ENCODE measurements around the gene CHCHD3.

CHCHD3 gene

DNA sequence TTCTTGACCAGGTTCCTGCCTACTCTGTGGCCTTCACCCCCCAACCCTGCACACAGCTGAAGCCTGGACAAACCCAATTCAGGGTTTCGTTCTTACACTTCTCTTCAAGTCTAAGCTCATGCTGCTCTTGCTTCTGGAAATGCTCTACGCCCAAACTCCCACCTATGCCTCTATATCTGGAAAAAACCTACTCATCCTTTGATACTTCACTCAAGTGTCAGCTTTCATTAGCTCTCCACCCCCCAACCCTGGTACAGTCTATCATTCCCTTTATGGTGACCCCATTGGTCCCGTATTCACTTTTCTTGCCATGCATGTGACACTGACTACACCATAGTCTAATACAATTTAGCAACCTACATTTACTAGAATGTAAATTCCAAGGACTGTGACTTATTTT, 284.7 kb downstream of the CHCHD3 start:
- DNase-seq, result no peak

DNA sequence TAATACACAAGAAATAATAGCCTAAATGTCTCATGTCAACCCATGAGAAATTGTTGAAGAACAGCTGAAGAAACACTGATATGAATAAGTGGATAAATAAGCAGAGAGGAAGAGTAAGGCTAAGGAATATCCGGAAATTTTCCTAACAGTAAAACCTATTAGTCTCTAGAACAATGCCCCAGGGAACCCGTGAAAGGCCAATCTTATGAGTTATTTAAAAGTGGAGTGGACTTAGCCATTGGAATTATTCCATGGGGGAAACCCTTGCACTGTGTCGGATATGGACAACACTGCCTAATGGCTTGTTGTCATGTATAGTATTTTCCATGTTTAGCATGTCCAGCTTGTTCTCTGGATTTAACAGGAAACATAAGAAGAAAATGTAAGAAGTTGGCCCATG, 288.4 kb downstream of the CHCHD3 start:
- no peak for DNase-seq

DNA sequence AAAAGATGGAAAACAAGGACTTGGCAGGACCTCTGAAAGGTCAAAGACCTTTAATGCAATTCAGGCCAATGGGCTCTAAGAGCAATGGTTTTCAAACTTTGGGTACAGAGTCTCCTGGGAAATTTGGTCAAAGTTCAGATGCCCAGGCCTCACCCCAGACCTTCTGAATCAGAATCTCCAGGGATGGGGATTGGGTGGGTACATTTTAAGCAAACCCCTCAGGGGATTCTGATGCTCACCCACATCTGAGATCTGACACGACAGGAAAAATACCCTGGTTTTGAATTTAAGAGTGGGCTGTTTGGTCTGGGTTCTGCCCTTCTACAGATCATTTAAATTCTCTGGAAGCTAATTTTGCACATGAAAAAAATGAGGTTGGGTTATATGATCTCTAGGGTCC, 290.9 kb downstream of the CHCHD3 start:
- no peak for DNase-seq

DNA sequence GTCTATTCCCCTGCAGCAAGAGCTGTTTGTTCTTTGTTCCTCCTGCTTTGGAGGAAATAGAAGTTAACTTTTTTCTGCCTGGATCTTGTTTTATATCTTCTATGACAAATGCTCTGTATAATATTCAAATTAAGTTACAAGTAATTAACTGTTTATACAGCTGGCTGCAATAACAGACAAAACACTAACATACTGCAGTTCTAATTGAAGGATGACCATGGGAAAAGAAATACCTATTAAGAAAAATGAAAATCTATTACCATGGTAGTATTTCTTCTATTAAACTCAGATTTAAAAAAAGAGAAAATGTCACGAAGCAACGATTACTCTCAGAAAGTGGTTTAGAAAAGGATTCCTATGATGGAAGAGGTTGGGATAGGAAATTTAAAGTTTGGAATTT, 291.8 kb downstream of the CHCHD3 start:
- no peak for DNase-seq

DNA sequence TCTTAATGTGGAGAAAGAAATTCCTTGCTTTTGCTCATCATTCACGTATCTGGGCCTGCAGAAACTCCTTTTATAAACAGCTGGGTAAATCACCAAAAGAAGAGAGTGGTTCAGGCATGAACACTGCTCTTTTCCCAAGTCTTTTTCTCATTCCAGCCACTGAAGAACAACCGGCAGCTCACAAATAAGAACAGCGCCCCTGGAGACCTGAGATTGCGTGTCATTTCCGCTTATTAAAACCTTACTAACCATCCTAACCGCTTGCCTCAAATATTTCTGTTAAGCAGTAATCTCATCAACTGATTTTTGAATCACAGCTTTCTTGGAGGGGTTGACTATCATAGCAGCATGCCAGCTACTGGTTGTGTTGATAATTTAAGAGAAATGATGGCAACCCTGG, 292.6 kb downstream of the CHCHD3 start:
- no peak for DNase-seq

DNA sequence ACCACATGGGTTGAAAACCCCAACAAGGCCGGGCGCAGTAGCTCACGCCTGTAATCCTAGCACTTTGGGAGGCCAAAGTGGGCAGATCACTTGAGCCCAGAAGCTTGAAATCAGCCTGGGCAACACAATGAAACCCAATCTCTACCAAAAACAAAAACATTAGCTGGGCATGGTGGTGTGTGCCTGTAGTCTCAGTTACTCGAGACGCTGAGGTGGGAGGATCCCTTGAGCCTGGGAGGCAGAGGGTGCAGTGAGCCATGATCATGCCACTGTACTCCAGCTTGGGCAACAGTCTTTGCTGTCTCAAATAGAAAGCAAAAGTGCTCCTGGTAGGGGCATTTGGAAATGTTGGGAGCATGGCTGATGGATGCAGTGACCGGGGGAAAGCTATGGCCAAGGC, 296.0 kb downstream of the CHCHD3 start:
- DNase-seq, result no peak

DNA sequence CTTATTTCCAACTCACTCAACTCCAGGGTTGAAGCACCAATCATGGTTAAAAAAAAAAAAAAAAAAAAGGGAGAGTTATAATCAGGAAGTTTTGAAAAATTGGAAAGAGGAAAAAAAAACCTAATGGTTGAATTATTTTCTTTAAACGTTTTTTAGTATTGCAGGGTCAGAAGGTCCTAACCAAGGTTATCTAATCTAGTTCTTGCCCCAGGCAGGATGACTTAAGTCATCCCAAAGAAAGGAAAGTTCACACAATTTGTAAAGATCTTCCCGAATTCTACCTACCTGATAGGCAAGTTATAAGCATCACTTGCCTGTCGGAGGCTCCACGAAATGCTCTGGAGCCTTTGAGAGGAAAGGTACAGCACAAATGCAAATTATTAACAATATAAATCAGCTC, 297.5 kb downstream of the CHCHD3 start:
- no peak for DNase-seq

DNA sequence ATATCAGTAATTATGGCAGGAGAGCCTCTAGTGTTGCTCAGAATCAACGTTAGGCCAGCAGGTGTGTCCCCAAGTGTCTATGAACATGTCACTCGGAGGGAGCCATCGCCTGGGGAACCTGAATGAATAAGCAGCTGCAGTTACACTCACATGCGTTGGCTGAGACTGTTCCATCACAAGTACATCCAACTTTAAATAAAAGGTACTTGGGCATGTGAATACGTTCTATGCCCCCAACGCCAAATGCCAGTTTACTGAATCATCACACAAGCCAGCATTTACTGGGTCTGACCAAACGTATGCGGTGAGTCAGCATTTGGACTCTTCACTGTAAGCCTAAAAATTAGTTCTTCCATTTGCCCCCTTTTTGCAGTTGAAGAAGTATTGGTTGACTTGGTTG, 298.1 kb downstream of the CHCHD3 start:
- DNase-seq, result peak; percentile 11

DNA sequence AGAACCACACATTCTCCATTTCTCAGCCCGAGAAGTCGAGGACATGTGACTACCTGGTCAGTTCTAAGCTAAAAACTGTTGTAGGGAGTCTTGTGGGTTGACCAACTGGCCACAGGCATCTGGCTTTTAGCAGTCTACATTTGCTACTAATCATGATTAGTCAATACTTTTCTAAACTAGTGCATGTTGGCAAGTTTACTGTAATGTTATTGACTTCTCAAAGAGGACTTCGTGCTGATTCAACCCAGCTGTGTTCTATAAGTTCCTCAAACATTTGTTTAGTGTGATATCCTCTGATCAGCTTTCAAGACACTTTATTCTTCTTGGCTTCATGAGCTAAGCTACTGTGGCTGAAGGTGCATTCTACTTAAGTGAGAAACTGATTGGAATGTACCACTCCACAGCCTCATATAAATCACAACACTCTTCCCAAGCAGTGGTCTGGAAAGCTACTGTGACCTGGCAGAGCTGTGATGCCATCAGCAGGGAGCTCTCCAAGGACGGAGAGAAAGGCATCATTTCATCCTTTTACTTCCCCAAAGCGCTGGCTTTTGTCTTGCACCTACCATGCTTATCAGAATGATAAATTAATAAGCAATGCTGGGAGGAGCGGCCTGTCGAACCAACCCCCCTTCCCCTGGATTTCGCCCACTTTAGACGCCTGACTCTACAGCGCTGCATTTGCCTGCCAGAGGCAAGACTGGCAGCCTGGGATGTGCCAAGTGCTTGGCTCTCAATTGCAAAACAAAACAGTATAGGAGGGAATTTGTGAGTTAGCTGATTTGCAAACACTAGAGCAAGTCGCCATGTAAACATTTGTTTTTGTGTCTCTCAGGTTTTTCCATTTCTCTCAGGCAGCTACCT, 298.9 kb downstream of the CHCHD3 start:
- no peak for DNase-seq

DNA sequence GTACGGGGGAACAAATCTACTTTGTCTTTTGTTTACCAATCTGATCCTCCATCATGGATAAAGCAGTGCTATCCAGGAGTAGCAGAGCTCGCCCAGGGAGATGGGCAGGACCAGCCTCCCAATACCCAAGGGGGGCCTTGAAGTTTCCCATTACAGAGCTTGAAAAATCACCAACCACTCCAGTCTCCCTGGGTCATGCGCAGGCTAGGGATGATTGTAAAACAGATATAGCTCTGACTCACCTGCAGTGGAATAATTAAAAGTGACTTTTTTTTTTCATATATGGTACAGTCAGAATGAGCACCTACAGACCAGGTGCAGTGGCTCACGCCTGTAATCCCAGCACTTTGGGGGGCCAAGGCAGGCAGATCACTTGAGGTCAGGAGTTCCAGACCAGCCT, 301.1 kb downstream of the CHCHD3 start:
- no peak for DNase-seq

DNA sequence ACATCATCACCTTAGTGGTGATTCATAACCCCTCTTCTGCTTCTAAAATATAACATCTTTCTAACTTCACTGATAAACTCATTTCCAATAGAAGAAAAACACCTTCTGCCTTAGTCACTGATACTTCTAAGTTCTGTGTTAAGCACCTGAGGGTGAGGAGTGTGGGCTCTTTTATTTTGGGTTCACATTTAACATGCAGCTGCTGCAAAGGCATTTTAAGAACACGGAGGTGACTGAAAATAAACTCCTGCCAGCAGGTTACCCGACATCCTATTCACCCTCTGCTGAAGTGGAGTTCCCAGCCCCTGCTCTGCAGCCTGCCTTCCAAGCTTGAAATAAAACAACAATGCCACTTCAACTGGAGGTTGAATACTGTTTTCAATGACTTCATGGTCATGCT, 302.7 kb downstream of the CHCHD3 start:
- no peak for DNase-seq

DNA sequence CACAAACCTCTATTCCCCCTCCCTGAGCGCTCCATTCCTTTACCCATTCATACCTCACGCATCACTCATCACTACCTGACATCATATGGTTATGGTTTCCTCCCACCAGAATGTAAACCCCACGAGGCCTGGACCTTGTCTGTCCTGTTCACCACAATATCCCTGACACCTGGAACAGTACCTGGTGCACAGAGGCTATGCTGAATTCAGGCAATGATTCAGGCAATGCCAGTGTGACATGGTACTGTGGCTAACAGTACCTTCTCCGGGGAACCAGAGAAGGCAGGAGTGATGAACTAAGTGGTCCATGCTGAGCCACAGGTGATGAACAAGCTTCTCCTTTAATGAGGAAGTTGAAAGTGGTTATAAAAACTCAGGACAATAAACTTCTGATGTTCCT, 303.1 kb downstream of the CHCHD3 start:
- no peak for DNase-seq

DNA sequence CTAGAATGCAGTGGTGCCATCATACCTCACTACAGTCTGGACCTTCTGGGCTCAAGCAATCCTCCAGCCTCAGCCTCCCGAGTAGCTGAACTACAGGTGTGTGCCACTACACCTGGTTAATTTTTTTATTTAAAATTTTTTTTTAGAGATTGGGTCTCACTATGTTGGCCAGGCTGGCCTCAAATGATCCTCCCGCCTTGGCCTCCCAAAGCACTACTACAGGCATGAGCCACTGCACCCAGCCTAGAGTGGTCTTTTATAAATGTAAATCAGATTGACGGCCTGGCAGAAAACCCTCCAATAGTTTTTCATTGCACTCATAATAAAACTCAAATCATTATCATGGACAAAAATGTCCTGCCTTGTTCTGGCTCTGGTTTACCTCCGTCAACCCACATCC, 303.9 kb downstream of the CHCHD3 start:
- no peak for DNase-seq

DNA sequence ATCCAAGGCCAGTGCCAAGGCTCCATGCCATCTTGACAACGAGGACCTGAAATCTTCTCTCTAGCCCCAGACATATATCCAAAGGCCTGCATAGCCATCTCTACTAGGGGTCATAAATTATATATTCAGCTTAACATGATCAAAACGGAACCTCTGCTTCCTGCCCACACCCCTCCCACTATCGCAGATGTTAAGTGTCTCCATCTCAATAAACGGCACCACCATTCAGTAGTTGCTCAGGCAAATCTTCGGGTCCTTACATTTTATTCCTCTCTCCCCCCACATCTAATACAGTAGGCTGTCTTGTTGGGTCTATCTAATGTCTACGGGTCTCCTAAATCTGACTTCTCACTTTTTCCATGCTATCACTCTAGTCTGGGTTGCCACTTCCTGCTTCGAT, 304.5 kb downstream of the CHCHD3 start:
- no peak for DNase-seq

DNA sequence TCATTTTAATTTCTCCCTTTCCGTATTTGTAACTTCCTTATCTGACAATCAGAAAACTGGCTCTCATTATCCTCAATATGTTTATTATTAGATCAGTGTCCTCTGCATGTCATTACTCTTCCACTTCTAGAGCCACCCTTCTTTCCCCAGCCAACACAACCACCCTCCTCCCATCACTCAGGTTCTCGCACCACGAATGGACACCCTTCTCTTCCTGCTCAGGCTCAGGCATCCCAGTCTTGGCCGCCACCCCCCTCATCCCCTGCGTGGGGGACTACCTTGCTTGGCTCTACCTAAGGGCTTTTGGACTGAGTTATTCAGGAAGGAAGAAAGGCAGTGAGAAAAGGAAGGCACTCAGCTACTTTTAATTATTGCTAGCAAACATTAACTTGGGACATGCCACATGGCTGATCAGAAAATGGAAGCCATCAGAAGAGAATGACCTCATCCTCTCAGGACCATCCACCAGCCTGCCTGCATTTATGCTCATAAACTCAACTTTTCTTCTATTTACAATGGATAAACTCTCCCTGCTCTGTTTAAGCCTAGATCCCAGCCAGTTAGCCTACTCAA, 305.8 kb downstream of the CHCHD3 start:
- DNase-seq, result no peak

DNA sequence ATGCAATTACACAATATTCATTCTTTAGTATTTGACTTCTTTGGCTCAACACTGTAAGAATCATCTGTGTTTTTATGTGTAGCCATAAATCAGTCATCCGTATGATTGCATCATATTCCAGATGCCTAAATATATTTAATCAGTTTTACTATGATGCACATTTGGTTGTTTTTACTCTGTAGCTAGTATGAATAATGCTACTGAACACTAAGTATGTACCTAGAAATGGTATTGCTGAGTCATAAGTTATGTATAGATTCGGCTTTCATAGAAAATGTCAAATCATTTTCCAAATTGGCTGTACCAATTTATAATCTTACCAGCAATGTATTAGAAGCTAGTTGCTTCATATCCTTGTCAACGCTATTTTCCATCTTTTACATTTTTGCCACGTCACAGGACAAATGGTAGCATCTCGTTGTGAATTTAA, 308.3 kb downstream of the CHCHD3 start:
- DNase-seq, result no peak

DNA sequence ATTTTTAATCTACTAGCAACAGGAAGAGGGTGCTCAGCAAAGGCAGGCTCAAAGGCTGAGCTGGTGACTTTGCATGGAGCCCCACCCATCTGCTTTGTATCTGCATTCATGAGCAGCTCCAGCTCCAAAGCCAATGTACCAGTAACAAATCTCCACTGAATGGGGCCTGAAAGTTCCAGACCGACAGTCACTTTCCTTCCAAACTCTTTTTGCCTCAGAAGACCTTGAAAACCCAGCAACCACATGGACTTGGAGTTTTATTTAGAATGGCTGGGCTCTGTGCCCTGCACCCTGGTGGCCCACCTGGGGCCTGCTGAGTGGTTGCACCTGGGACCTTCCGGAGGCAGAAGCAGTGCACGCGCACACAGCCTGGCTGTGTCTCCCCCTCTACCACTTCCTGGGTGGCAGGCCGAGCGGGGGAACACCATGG, 310.6 kb downstream of the CHCHD3 start:
- no peak for DNase-seq

DNA sequence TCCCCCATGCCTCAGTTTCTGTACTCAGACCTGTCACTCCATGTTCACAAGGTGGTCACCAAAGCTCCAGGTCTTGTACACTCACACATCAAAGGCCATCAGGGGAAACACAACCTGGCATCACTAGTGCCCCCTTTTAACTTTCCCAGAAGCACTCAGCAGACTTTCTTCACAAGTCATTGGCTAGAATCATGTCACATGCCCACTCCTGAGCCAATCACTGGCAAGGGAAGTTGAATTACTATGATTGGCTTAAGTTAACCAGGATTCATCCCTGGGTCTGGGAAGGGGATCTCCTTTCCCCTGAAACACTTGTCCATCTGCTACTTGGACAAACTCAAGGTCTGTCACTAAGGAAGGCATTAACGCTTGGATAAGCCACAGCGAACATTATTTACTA, 311.8 kb downstream of the CHCHD3 start:
- DNase-seq, result no peak

DNA sequence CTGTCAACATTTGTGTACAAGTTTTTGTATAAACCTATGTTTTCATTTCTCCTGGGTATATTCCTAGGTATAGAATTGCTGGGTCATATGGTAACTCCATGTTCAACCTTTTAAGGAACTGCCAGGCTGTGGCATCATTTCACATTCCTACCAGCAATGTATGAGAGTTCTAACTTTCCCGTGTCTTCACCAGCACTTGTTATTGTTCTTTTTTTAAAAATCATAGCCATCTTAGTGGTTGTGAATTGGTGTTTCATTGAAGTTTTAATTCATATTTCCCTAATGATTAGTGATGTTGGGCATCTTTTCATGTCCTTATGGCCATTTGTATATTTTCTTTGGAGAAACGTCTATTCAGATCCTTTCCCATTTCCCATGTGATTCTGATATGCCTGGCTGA, 312.6 kb downstream of the CHCHD3 start:
- no peak for DNase-seq

DNA sequence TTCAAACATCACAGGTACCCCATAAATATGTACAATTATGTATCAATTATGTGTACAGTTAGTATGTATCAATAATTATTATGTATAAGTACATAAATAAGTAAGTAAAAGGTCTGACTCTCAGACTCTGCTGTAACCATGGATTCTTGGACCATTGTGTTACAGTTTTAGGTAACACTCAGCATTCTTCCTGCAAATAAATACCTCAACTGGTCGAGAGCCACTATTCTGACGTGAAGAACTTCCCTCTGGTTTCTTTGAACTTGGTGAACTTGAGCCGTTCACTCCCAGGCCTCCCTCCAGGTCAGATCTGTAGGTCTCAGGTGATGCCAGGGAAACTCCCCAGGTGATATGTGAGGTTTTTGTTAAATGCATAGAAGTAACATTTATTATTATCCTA, 313.8 kb downstream of the CHCHD3 start:
- DNase-seq, result no peak

DNA sequence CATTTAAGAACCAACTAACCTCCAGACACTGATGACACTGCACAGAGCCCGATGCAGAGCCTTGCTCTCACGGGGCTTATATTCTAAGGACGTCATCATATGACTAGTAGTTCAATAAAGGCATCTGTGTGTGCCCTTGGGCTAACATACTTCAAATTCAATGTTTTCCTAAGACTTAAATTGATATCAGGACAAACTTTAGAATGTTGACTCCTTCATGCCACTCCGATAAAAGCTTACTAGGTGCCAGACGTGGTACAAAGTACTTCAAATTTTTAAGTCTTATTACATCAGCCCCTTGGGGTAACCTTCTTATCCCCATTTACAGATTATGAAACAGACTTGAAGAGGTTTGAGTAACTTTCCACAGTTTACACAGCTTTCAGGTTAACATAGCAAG, 314.5 kb downstream of the CHCHD3 start:
- no peak for DNase-seq

DNA sequence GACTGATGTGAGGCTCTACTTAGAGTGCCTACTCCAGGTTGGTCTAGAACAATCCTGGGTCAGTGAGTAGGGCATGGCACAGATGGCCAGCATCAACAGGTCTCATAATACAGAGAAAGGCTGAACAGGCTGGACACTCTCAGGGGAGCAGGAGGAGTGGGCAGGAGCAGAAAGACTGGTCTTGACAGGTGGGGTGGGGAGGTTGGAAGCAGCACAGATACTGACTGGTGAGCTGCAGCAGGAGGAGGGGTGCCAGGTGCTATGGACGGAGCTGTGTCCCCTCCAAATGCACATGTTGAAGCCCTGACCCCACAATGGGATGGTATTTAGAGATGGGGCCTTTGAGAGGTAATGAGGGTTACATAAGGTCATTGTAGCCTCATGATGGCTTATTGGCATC, 315.2 kb downstream of the CHCHD3 start:
- DNase-seq, result no peak

DNA sequence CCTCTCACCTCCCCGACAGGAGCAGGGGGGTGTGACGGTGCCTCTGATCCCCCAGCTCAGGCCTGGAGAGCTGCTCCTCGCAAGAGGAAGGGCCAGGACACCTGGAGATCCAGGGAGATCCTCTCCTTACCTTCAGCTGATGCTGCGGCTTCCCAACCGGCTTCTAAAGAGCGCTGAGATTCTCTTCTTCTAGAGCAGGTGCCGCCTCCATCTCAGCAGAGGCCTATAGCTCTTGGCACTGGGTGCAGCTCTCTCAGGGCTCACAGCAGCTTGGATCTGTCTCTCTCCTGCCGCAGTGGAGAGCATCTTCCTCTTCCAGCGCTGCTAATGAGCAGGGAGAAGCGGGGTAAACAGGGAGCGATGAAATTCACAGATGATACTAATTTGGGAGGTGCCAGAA, 316.0 kb downstream of the CHCHD3 start:
- DNase-seq, result no peak

DNA sequence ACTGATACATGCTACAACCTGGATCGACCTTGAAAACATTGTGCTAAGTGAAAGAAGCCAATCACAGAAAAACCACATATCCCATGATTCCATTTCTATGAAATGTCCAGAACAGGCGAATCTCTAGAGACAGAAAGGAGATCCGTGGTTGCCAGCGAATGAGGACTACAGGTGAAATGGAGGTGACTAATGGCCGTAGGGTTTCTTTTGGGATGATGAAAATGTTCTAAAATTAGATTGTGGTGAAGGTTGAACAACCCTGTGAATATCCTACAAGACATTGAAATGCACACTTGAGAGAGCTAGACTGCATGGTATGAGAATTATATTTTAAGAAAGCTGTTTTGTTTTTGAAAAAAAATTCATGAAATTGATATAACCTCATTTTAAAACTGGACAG, 317.1 kb downstream of the CHCHD3 start:
- no peak for DNase-seq

DNA sequence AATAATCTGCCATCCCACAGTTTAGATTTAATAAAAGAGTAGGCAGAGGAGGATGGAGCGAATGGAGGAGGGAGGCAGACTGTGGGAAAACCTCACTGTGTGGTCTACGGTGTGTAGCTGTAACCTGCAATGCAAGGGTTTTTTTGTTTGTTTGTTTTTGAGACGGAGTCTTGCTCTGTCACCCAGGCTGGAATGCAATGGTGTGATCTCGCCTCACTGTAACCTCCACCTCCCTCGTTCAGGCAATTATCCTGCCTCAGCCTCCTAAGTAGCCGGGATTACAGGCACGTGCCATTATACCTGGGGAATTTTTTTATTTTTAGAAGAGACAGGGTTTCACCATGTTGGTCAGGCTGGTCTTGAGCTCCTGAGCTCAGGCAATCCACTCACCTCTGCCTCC, 321.0 kb downstream of the CHCHD3 start:
- no peak for DNase-seq
